Islet precursor cell (in vitro differentiated cells): Measurements from ENCODE around the gene NUBP1.
A peak's percentile ranks its signal among the peaks of the same experiment; 100 is the strongest.

Source experiments
- DNase-seq: peaks from one replicate; pipeline ENCODE4 v3.0.0-alpha.2; 2018

NUBP1 gene

DNA sequence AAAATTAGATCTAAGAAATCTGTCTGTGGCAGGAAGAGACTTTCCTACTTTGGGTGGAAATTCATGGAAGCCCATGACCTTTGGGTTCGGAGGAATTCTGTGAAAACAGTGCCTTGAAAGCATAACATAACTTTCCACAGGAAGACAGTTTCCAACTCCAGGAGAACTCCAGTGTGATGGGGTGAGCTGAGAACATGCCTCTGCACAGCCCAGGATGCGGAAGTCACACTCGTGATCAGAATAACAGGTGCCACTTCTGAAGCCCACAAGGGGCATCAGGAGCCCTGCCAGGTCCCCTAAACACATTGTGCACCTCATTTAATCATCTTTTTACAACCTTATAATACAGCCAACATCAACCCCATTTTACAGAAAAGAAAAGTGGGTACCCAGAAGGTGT lies 65.2 kb downstream of the NUBP1 start:
- no peak for DNase-seq

DNA sequence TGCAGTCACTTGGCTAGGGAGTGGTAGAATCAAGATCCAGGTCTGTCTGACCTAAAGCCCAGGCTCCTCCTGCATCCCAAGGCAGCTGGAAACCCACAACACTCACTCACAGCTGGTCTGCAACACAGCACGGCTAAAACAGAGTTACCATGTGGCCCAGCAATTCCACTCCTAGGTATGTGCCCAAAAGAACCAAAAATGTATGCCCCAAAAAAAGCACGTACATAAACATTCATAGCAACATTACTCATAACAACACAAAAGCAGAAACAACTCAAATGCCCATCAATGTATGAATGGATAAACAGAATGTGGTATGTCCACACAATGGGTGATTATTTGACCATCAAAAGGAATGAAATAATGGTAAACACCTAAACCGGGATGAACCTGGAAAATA lies 66.1 kb downstream of the NUBP1 start:
- DNase-seq = no peak

DNA sequence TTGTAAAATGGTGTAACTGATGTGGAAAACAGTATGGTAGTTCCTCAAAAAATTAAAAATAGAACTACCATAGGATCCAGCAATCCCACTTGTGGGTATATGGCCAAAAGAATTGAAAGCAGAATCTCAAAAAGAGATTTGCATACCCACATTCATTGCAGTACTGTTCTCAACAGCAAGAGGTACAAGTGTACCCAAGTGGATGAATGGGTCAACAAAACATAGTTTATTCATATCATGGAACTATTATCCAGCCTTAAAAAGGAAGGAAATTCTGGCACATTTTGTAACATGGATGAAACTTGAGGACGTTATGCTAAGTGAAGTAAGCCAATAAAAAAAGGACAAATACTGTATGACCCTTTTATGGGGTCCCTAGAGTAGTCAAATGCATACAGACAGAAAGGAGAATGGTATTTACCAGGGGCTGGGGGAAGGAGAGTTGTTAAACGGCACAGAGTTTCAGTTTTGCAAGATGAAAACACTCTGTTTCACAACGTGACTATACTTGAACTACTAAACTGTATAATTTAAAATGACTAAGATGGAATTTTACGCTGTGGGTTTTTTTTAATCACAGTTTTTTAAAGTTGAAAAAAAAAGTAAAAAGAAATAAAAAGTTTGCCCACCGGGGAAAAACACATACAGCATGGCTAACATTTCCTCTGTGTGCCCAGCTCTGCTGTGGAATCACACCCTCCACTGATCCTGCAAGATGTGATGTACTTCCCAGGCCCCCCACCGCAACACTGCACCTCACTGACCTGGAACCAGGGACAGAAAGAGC lies 68.9 kb downstream of the NUBP1 start:
- no peak for DNase-seq

DNA sequence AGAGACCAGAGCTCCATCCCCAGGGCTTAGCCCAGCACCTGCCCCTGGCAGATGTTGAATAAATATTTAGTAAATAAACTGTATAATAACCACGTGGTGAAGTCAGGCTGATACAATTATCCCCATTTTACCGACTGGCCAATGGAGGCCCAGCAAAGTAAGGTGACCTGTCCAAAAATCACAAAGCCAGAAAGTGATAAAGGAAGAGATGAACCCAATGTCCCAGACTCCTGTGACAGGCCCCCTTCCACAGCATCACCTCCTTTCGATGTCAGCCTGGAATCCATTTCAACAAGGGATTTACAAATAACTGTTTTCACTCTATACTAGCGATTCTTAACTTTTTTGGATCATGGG lies 69.4 kb downstream of the NUBP1 start:
- DNase-seq = no peak

DNA sequence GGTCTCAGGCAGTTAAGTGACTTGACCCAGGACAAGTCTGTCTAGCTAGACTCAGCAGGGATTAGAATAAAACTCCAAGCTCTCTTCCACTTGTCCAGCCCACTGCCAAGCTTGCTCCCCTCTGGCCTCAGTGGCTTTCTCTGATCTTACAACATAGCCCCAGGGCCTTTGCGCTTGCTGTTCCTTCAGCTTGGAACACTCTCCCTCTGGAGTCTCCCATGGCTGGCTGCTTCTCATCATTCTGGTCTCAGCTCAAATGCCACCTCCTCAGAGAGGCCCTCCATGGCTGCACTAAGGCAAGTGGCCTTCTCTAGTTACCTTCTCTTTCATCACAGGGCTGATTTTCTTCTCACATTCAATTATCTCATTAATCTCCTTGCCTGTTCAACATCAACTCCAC lies 73.9 kb downstream of the NUBP1 start:
- no peak for DNase-seq

DNA sequence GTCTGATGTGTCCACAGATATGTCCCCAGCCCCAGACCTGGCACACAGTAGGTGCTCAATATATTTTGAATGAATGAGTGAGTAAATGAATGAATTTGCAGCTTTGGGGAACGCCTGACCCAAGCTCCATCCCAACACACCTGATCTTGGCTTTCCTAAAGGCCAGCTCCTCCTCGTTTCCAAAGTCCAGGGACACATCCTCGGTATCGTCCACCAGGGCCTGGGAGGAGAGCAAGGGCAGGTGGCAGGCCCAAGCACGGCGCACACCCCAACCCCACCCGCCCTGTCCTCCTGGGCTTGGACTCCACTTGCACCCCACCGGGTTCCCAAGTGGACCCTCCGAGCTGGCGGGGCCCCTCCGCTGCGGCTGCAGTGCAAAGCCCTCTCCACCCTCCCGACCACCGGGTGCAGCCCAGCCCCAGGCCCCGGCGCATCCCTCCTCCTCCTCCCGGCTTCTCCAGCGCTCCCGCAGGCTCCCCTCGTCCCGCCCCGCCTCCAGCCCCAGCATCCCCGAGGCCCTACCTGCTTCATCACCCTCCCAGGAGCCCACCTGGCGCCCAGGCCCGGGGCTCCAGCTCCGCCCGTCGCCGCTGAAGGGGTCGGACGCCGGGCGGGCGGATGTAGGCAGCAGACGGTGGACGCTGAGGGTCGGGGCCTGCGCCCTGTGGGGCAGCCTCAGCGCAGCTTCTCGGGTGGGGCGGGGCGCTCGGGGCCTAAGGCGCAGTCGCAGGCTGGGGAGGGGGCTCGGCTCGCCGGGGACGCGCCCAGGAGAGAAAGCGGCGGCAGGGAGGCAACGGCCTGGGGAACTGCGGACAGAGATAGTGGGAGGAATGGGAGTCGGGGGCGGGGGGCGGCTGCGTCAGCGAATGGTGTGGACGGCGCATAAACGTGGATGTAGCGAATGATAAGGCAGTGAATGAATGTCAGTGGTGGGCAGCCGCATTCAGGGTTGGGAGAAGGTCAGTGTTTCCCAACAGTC lies 74.6 kb downstream of the NUBP1 start, which contains the start of gene TVP23A:
Gene TVP23A, minus strand, starts transcription at position 832 of the 979 bp plus-strand sequence. Its CDS starts 301 bp downstream, at position 531.
- peak; percentile 68 for DNase-seq
